NCI-H345 treated with DMSO at 0.1 percent for 48 hours (cell line): ENCODE measurements around the gene GAGE10.

Source experiments
- DNase-seq: peaks from one replicate; lab custom pipeline; 2025; ENCODE audit not compliant: unreplicated experiment; lab: John Stamatoyannopoulos, UW

The GAGE10 gene

GRCh38 chrX:49303346-49303745 lies at the start of gene GAGE10:
TSS of gene GAGE10 (plus strand) at chrX:49303646. CDS start at chrX:49304860, 1,214 bp downstream.
- no peak for DNase-seq

GRCh38 chrX:49254639-49255038 lies 48.8 kb upstream of the GAGE10 start:
- DNase-seq = no peak

- no peak for DNase-seq
Measured at GRCh38 chrX:49256268-49256995, 47.0 kb upstream of the GAGE10 start.

GRCh38 chrX:49257074-49257790 lies 46.2 kb upstream of the GAGE10 start:
- DNase-seq = no peak

GRCh38 chrX:49257846-49258748 lies 45.3 kb upstream of the GAGE10 start:
- DNase-seq = no peak

- DNase-seq = no peak
Measured at GRCh38 chrX:49258749-49259124, 44.7 kb upstream of the GAGE10 start.

- no peak for DNase-seq
Measured at GRCh38 chrX:49260221-49260985, 43.0 kb upstream of the GAGE10 start.

- no peak for DNase-seq
Measured at GRCh38 chrX:49262603-49263002, 40.8 kb upstream of the GAGE10 start.

GRCh38 chrX:49263631-49264030 lies 39.8 kb upstream of the GAGE10 start:
- no peak for DNase-seq

- DNase-seq = no peak
Measured at GRCh38 chrX:49264460-49264859, 39.0 kb upstream of the GAGE10 start, which contains the start of gene FOXP3. TSS of gene FOXP3 (minus strand) at chrX:49264710. CDS start at chrX:49258505, 6,205 bp downstream.

GRCh38 chrX:49266523-49267445 lies 36.7 kb upstream of the GAGE10 start:
- no peak for DNase-seq

GRCh38 chrX:49268702-49269009 lies 34.8 kb upstream of the GAGE10 start:
- DNase-seq = no peak

- DNase-seq = peak; percentile 94
Measured at GRCh38 chrX:49269010-49269766, 34.3 kb upstream of the GAGE10 start.

GRCh38 chrX:49269767-49270248 lies 33.6 kb upstream of the GAGE10 start, which contains the start of gene PPP1R3F:
TSS of gene PPP1R3F (plus strand) at chrX:49269793. CDS start at chrX:49269870, 77 bp downstream.
- no peak for DNase-seq

- DNase-seq = no peak
Measured at GRCh38 chrX:49270249-49270921, 33.1 kb upstream of the GAGE10 start.

GRCh38 chrX:49271341-49271740 lies 32.1 kb upstream of the GAGE10 start:
- DNase-seq = no peak

GRCh38 chrX:49272421-49272820 lies 31.0 kb upstream of the GAGE10 start:
- no peak for DNase-seq

- no peak for DNase-seq
Measured at GRCh38 chrX:49273181-49273727, 30.2 kb upstream of the GAGE10 start.
